ENCODE measurements around the gene GAB4. TPM values are rescaled to one million over a fixed set of nuclear protein-coding genes. Genes with fewer than 3 reads are reported as not detected.

Gene GAB4
- total and polyA plus RNA-seq, 2 of the 4 experiments (the other 2 are of a cell fraction): not detected

GRCh38 chr22:17013396-17014100 lies 5.5 kb upstream of the GAB4 start:
- no peak for DNase-seq
- H3K23ac ChIP-seq (ENCODE audit: low read depth, low read length): no peak overlapping the region
- H3K9ac ChIP-seq (ENCODE audit: low read depth, low read length): no peak overlapping the region
- no peak for TF ChIP-seq SMC3 (IDR thresholded peaks at IDR 0.05; ENCODE audit: low read depth, low read length)
- no peak for TF ChIP-seq BHLHE40 (IDR thresholded peaks at IDR 0.05; ENCODE audit: low read depth, low read length)
- no peak for TF ChIP-seq CEBPB (IDR thresholded peaks at IDR 0.05; ENCODE audit: low read depth, low read length)
- TF ChIP-seq USF2 (IDR thresholded peaks at IDR 0.05; ENCODE audit: low read depth, low read length): no peak
- no peak for TF ChIP-seq RCOR1 (IDR thresholded peaks at IDR 0.05; ENCODE audit: insufficient replicate concordance, low read length)
- TF ChIP-seq NFE2L2 (IDR thresholded peaks at IDR 0.05; ENCODE audit: low read depth, low read length): no peak
- TF ChIP-seq ELK1 (IDR thresholded peaks at IDR 0.05; ENCODE audit: borderline replicate concordance, low read depth, low read length): no peak
- no peak for TF ChIP-seq FOS (IDR thresholded peaks at IDR 0.05; ENCODE audit: low read depth, low read length)
- TF ChIP-seq RAD21 (IDR thresholded peaks at IDR 0.05; ENCODE audit: low read length): no peak
- no peak for TF ChIP-seq POLR2A (IDR thresholded peaks at IDR 0.05; ENCODE audit: low read depth, low read length)
- TF ChIP-seq CTCF (conservative IDR thresholded peaks at IDR 0.05; ENCODE audit: low read depth, low read length): no peak
- TF ChIP-seq MAZ (IDR thresholded peaks at IDR 0.05; ENCODE audit: borderline replicate concordance, low read depth, low read length): no peak
- TF ChIP-seq MAFK (IDR thresholded peaks at IDR 0.05; ENCODE audit: low read depth, low read length): no peak
- no peak overlapping the region for H3K18ac ChIP-seq (ENCODE audit: low read depth, low read length)
- no peak overlapping the region for H2AK5ac ChIP-seq (ENCODE audit: low read depth, low read length)
- H3K4me3 ChIP-seq (ENCODE audit: insufficient read depth, low read depth, low read length): no peak overlapping the region
- H3K9me1 ChIP-seq (ENCODE audit: insufficient read depth, low read length): no peaks in the 10 kb centered on the region
- H2BK5ac ChIP-seq (ENCODE audit: low read depth, low read length, poor library complexity, severe bottlenecking): no peak overlapping the region
- no peak overlapping the region for H3K56ac ChIP-seq (ENCODE audit: extremely low read depth, insufficient read depth, low read length)
- BruUV-seq (replicated peaks): no TSS peak
- CTCF ChIA-PET: no interaction called here
- H2AFZ ChIP-seq (replicated peaks; ENCODE audit: low read length, poor library complexity): no peak overlapping the region
- H3K4me1 ChIP-seq (ENCODE audit: control insufficient read depth, insufficient read depth, low read length): no peaks in the 10 kb centered on the region
- no peak for ATAC-seq (ENCODE audit: low read depth)
- no peak overlapping the region for H3K4ac ChIP-seq (ENCODE audit: low read depth, low read length)
- no peak overlapping the region for H4K5ac ChIP-seq (ENCODE audit: low read depth, low read length)
- H3K14ac ChIP-seq (replicated peaks; ENCODE audit: low read depth, low read length): no peak overlapping the region
- intact Hi-C loops (cut with micrococcal nuclease) (no loop called here), in situ Hi-C loops (cut with MboI; ENCODE audit: low sequenced_read_pairs) (no loop called here), dilution Hi-C loops (cut with HindIII; ENCODE audit: low sequenced_read_pairs, unreplicated experiment) (no loop called here)
- H3K36me3 ChIP-seq (ENCODE audit: control insufficient read depth, insufficient read depth, low read length): no peaks in the 10 kb centered on the region
- H3K9me3 ChIP-seq (ENCODE audit: control insufficient read depth, insufficient read depth, low read length): peaks cover 3% of the 10 kb centered on the region; the same call in 1 of the 2 replicates
- H3K4me2 ChIP-seq (ENCODE audit: low read depth, low read length): no peak overlapping the region
- no peaks in the 10 kb centered on the region for H3K27me3 ChIP-seq (ENCODE audit: control insufficient read depth, insufficient read depth, low read length)
- no peak overlapping the region for H2BK20ac ChIP-seq (ENCODE audit: low read depth, low read length)
- no CpG with 5 or more reads among the region's 2 CpGs for WGBS, 2 experiments (ENCODE audit: extremely low coverage in 2 of 2, insufficient read length in 1 of 2)
- no peaks in the 10 kb centered on the region for H4K20me1 ChIP-seq (ENCODE audit: insufficient read depth, low read length)
- no peak overlapping the region for H3K27ac ChIP-seq (ENCODE audit: insufficient read depth, low read length)
- no peaks in the 10 kb centered on the region for H3K79me1 ChIP-seq (ENCODE audit: low read depth in 1 of 2, low read length in 2 of 2)
- POLR2A ChIA-PET (ENCODE audit: unreplicated experiment): interaction anchor here (0.6 kb wide), 1 partner anchor 542 kb away, joined by 3 read pairs; no protein-coding TSS in a partner anchor
- no peak overlapping the region for H2AK9ac ChIP-seq (replicated peaks; ENCODE audit: low read depth, low read length, poor library complexity)
- no peak overlapping the region for H4K91ac ChIP-seq (ENCODE audit: insufficient read depth, low read depth, low read length)
- no peak overlapping the region for H2BK120ac ChIP-seq (ENCODE audit: low read depth, low read length)
- H2BK15ac ChIP-seq (ENCODE audit: low read depth, low read length): no peak overlapping the region
- H4K8ac ChIP-seq (ENCODE audit: low read depth in 2 of 2, low read length in 2 of 2): no peak overlapping the region

Data from IMR-90 (cell line).